Esophagus muscularis mucosa (tissue), 4 donors: ENCODE data around the gene SYNPO2. TPM values are rescaled to one million over a fixed set of nuclear protein-coding genes. Genes with fewer than 3 reads are reported as not detected.

Experiments
- DNase-seq: peaks from one replicate; pipeline ENCODE4 v3.0.0-alpha.2; 2017; ENCODE audit errors: extremely low spot score
- H3K27ac ChIP-seq, 4 donors: fragments of 200-600 bp; sonication (generic); replicated peaks in 1 of 4; 1 replicate in 3 of 4; 2 replicates in 1 of 4; pipeline ENCODE4 v1.5.1; 2016 to 2019; ENCODE audit warnings: mild to moderate bottlenecking in 1 of 4
- H3K27me3 ChIP-seq, 4 donors: fragments of 200-600 bp; sonication (generic); one replicate each; pipeline versions ENCODE4 v1.5.1 to v1.6.0; 2016 to 2019
- H3K36me3 ChIP-seq, 4 donors: fragments of 200-600 bp; sonication (generic); one replicate each; pipeline ENCODE4 v1.5.1; 2016 to 2019
- H3K4me1 ChIP-seq, 4 donors: fragments of 200-600 bp; sonication (generic); one replicate each; pipeline ENCODE4 v1.5.1; 2016 to 2019
- H3K4me3 ChIP-seq, 4 donors: fragments of 200-600 bp; sonication (generic); 1 replicate in 2 of 4; 2 replicates in 2 of 4; pipeline ENCODE4 v1.5.1; 2016 to 2019; ENCODE audit warnings: mild to moderate bottlenecking in 4 of 4, moderate library complexity in 1 of 4
- H3K9me3 ChIP-seq, 4 donors: fragments of 200-600 bp; sonication (generic); 1 replicate in 3 of 4; 2 replicates in 1 of 4; pipeline ENCODE4 v1.5.1; 2016 to 2019
- CTCF ChIP-seq, 3 experiments: fragments of 200-600 bp in 2 of 3; fragments of 450-650 bp in 1 of 3; sonication (generic) in 2 of 3; IDR thresholded peaks; one replicate each; pipeline ENCODE4 v1.5.1; 2017 to 2019; ENCODE audit warnings: antibody characterized with exemption in 3 of 3, mild to moderate bottlenecking in 2 of 3, moderate library complexity in 1 of 3
- EP300 ChIP-seq: sonication (generic); formaldehyde crosslinking; IDR thresholded peaks from one replicate; pipeline ENCODE4 v1.6.1; 2017; ENCODE audit warnings: antibody characterized with exemption
- POLR2A ChIP-seq: fragments of 450-650 bp; IDR thresholded peaks from one replicate; pipeline ENCODE4 v1.6.1; 2017; ENCODE audit warnings: antibody characterized with exemption, moderate library complexity, mild to moderate bottlenecking, low read depth
- POLR2AphosphoS5 ChIP-seq, 2 donors: sonication (generic); formaldehyde crosslinking; IDR thresholded peaks; one replicate each; pipeline ENCODE4 v1.6.1; 2017; ENCODE audit warnings: antibody characterized with exemption in 2 of 2
- WGBS: methylation state at CpG from one replicate; pipeline ENCODE4 v1.1.5; 2018; 5-methylcytosine and 5-hydroxymethylcytosine counted together
- intact Hi-C: fragments of 100-400 bp; cut with DNase I; formaldehyde crosslinking; loops from one replicate; pipeline ENCODE4 v1.15.1; 2023
- total RNA-seq, 4 donors: library from RNA; depleted of rRNA; stranded (reverse); fragments of >200 nt; gene quantifications; one replicate each; pipeline versions ENCODE4 v1.1.0 to v1.2.1, GENCODE V29; 2016

The SYNPO2 gene
- total RNA-seq, 4 donors from 2014 or later: 2,073 to 2,783 (median 2,517) TPM

GRCh38 chr4:118969359-118969758 is 80.7 kb downstream of the SYNPO2 start:
- peak overlapping the region; percentile 79 to 88 (median 84) for H3K27ac ChIP-seq

GRCh38 chr4:118972167-118972566 is 83.5 kb downstream of the SYNPO2 start:
- no peak for TF ChIP-seq POLR2A
- TF ChIP-seq EP300: no peak
- no peak for TF ChIP-seq CTCF (IDR thresholded peaks at IDR 0.05)
- no peak for TF ChIP-seq POLR2AphosphoS5 (IDR thresholded peaks at IDR 0.05)
- intact Hi-C loops: loop anchor here (5.0 kb wide), 1 partner anchor 230 kb away; no protein-coding TSS in a partner anchor
- WGBS: 35% methylated on average over 2 of the region's 2 CpGs
- peak; percentile 55 for DNase-seq
- Histone ChIP-seq H3K4me1 (peaks cover 63 to 95% (median 91%) of the 10 kb centered on the region in 4 donors), H3K4me3 (peak overlapping the region in 1 of 4 donors; percentile 10), H3K36me3 (no peaks in the 10 kb centered on the region), H3K9me3 (no peaks in the 10 kb centered on the region), H3K27me3 (no peaks in the 10 kb centered on the region), H3K27ac (peak overlapping the region; percentile 79 to 88 (median 84))

More at GRCh38 chr4:118969359-118969758, 80.7 kb downstream of the SYNPO2 start:
- peak; percentile 90 for DNase-seq
- peaks cover 77 to 98% (median 96%) of the 10 kb centered on the region in 4 donors for H3K4me1 ChIP-seq
- H3K9me3 ChIP-seq: no peaks in the 10 kb centered on the region
- TF ChIP-seq POLR2AphosphoS5 (IDR thresholded peaks at IDR 0.05) (peak; percentile 65 to 78), CTCF (IDR thresholded peaks at IDR 0.05) (peak; percentile 67 to 91 (median 68)), POLR2A (no peak)
- peak overlapping the region in 2 of 4 donors; percentile 14 to 26 for H3K4me3 ChIP-seq
- 9% methylated on average over 5 of the region's 5 CpGs for WGBS
- no peaks in the 10 kb centered on the region for H3K36me3 ChIP-seq
- H3K27me3 ChIP-seq: no peaks in the 10 kb centered on the region
- intact Hi-C loops: loop anchor here (2.0 kb wide), 2 partner anchors 79 to 199 kb away; no protein-coding TSS in a partner anchor

GRCh38 chr4:118973295-118973694 is 84.6 kb downstream of the SYNPO2 start:
- peaks cover 52 to 94% (median 91%) of the 10 kb centered on the region in 4 donors for H3K4me1 ChIP-seq
- WGBS: 30% methylated on average over 6 of the region's 6 CpGs

GRCh38 chr4:118974758-118975157 is 86.1 kb downstream of the SYNPO2 start:
- no peaks in the 10 kb centered on the region for H3K36me3 ChIP-seq
- intact Hi-C loops: loop anchor here (5.0 kb wide), 1 partner anchor 232 kb away; no protein-coding TSS in a partner anchor
- no peaks in the 10 kb centered on the region for H3K9me3 ChIP-seq
- no peak for TF ChIP-seq POLR2A
- TF ChIP-seq POLR2AphosphoS5 (IDR thresholded peaks at IDR 0.05): no peak
- TF ChIP-seq CTCF (IDR thresholded peaks at IDR 0.05): no peak
- 48% methylated on average over 2 of the region's 2 CpGs for WGBS
- peak; percentile 19 for DNase-seq
- no peaks in the 10 kb centered on the region for H3K27me3 ChIP-seq
- H3K27ac ChIP-seq: peak overlapping the region; percentile 79 to 88 (median 84)
- no peak overlapping the region for H3K4me3 ChIP-seq
- peaks cover 42 to 96% (median 91%) of the 10 kb centered on the region in 4 donors for H3K4me1 ChIP-seq

More at GRCh38 chr4:118973295-118973694, 84.6 kb downstream of the SYNPO2 start:
- Histone ChIP-seq H3K36me3 (no peaks in the 10 kb centered on the region), H3K4me3 (peak overlapping the region in 1 of 4 donors; percentile 0), H3K27ac (peak overlapping the region; percentile 79 to 88 (median 84)), H3K9me3 (no peaks in the 10 kb centered on the region), H3K27me3 (no peaks in the 10 kb centered on the region)
- DNase-seq: peak; percentile 4
- intact Hi-C loops: loop anchor here (5.0 kb wide), 1 partner anchor 231 kb away; no protein-coding TSS in a partner anchor
- TF ChIP-seq EP300 (no peak), CTCF (IDR thresholded peaks at IDR 0.05) (no peak), POLR2A (no peak)
